Measurements from ENCODE around the gene RUNDC3A.
"Not testable (repeated sequence)": the region's sequence is repeated elsewhere in the genome, so short reads cannot be mapped to it uniquely, and the experiment has no call there.

Gene RUNDC3A

GRCh38 chr17:44353672-44354331 lies 45.4 kb downstream of the RUNDC3A start:
- H3K4me3 ChIP-seq (ENCODE audit: low read depth, low read length) = peak overlapping the region; percentile 33
- no peak for DNase-seq (ENCODE audit: low read depth)

GRCh38 chr17:44354582-44355561 lies 46.5 kb downstream of the RUNDC3A start:
- H3K4me3 ChIP-seq (ENCODE audit: low read depth, low read length) = no peak overlapping the region
- no peak for DNase-seq (ENCODE audit: low read depth)

- DNase-seq (ENCODE audit: low read depth) = no peak
- no peak overlapping the region for H3K4me3 ChIP-seq (ENCODE audit: low read depth, low read length)
These were observed 47.3 kb downstream of the RUNDC3A start for GRCh38 chr17:44355642-44356099.

- H3K4me3 ChIP-seq (ENCODE audit: low read depth, low read length) = no peak overlapping the region
- no peak for DNase-seq (ENCODE audit: low read depth)
These were observed 47.8 kb downstream of the RUNDC3A start for GRCh38 chr17:44356241-44356640.

GRCh38 chr17:44358066-44358465 lies 49.7 kb downstream of the RUNDC3A start:
- DNase-seq (ENCODE audit: low read depth) = no peak
- H3K4me3 ChIP-seq (ENCODE audit: low read depth, low read length) = no peak overlapping the region

- DNase-seq (ENCODE audit: low read depth) = no peak
- no peak overlapping the region for H3K4me3 ChIP-seq (ENCODE audit: low read depth, low read length)
These were observed 50.6 kb downstream of the RUNDC3A start for GRCh38 chr17:44359006-44359405.

GRCh38 chr17:44359458-44360143 lies 51.2 kb downstream of the RUNDC3A start:
- DNase-seq (ENCODE audit: low read depth) = no peak
- H3K4me3 ChIP-seq (ENCODE audit: low read depth, low read length) = no peak overlapping the region

- no peak overlapping the region for H3K4me3 ChIP-seq (ENCODE audit: low read depth, low read length)
- no peak for DNase-seq (ENCODE audit: low read depth)
These were observed 51.7 kb downstream of the RUNDC3A start for GRCh38 chr17:44360144-44360533.

- no peak for DNase-seq (ENCODE audit: low read depth)
- no peak overlapping the region for H3K4me3 ChIP-seq (ENCODE audit: low read depth, low read length)
These were observed 52.4 kb downstream of the RUNDC3A start for GRCh38 chr17:44360826-44361225.

GRCh38 chr17:44361292-44362260 lies 53.2 kb downstream of the RUNDC3A start:
- DNase-seq (ENCODE audit: low read depth) = no peak
- H3K4me3 ChIP-seq (ENCODE audit: low read depth, low read length) = peak overlapping the region; percentile 84

- DNase-seq (ENCODE audit: low read depth) = no peak
- peak overlapping the region; percentile 84 for H3K4me3 ChIP-seq (ENCODE audit: low read depth, low read length)
These were observed 54.1 kb downstream of the RUNDC3A start for GRCh38 chr17:44362459-44362948.

GRCh38 chr17:44362949-44363612 lies 54.7 kb downstream of the RUNDC3A start:
- H3K4me3 ChIP-seq (ENCODE audit: low read depth, low read length) = peak overlapping the region; percentile 84
- DNase-seq (ENCODE audit: low read depth) = no peak

GRCh38 chr17:44363613-44364159 lies 55.3 kb downstream of the RUNDC3A start, which contains the start of gene FAM171A2:
Gene FAM171A2, minus strand, starts transcription at chr17:44363853. Its CDS starts 139 bp downstream, at chr17:44363714.
- peak within 1 kb of the TSS; percentile 84 for H3K4me3 ChIP-seq (ENCODE audit: low read depth, low read length)

GRCh38 chr17:44365051-44365450 lies 56.6 kb downstream of the RUNDC3A start:
- not testable (repeated sequence) for H3K4me3 ChIP-seq (ENCODE audit: low read depth, low read length); DNase-seq (ENCODE audit: low read depth)

More at GRCh38 chr17:44363613-44364159, 55.3 kb downstream of the RUNDC3A start, which contains the start of gene FAM171A2:
- DNase-seq (ENCODE audit: low read depth) = no peak

- H3K4me3 ChIP-seq (ENCODE audit: low read depth, low read length) = no peak overlapping the region
- no peak for DNase-seq (ENCODE audit: low read depth)
These were observed 59.0 kb downstream of the RUNDC3A start for GRCh38 chr17:44367231-44367979.

Measured in skeletal muscle cell (primary cell).